Measurements from ENCODE around the gene FBXW5.

DNA sequence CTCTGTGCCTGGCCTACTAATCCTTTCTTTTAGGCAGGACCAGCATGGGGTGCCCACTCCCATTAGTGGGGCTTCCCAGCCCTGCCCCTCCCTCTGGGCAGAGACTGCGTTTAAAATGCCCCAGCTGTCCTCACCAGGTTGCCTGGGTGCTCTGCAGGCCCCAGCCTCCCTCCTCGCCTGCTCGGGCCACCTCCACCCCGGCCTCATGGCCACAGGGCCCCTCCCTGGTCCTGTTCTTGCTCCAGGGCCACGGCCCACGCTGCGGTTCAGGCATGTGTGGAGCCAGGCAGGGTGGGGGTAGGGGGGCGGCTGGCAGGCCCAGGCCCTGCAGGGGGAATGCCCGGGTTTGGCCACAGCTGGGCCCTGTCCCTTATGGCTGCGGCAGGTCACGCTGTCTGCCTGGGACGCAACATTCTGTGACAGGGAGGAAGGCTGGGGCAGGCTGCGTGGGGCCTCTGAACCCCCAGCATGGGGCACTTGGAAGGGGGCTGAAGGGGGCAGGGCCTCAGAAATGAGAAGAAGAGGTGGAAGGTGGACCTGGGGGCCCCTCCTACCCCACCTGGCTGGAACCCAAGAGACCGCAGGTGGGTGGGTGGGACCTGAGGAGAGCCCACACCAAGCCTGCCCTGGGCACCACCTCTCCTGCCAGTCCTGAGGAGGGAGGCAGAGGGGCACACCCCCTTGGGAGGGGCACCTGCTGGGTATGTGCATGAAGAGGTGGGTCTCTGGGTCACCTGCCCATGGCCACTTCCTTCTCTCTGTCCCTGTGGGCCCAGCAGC is 7.2 kb upstream of the FBXW5 start, which contains the start of gene LCN12:
- TF ChIP-seq, protein P1, sequence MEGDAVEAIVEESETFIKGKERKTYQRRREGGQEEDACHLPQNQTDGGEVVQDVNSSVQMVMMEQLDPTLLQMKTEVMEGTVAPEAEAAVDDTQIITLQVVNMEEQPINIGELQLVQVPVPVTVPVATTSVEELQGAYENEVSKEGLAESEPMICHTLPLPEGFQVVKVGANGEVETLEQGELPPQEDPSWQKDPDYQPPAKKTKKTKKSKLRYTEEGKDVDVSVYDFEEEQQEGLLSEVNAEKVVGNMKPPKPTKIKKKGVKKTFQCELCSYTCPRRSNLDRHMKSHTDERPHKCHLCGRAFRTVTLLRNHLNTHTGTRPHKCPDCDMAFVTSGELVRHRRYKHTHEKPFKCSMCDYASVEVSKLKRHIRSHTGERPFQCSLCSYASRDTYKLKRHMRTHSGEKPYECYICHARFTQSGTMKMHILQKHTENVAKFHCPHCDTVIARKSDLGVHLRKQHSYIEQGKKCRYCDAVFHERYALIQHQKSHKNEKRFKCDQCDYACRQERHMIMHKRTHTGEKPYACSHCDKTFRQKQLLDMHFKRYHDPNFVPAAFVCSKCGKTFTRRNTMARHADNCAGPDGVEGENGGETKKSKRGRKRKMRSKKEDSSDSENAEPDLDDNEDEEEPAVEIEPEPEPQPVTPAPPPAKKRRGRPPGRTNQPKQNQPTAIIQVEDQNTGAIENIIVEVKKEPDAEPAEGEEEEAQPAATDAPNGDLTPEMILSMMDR (conservative IDR thresholded peaks at IDR 0.05; ENCODE audit: low read length) = no peak
- no peak for TF ChIP-seq EZH2phosphoT487 (IDR thresholded peaks at IDR 0.05; ENCODE audit: borderline replicate concordance)
